B cell (primary cell): ENCODE results near the gene STX1A. TPM values are rescaled to one million over a fixed set of nuclear protein-coding genes. Genes with fewer than 3 reads are reported as not detected.

Experiments used
- ATAC-seq: fragments of 200-7000 bp; cut with Tn5 transposase; one replicate; pipeline ENCODE4 v1.10.0; 2021; ENCODE audit warnings: low read depth, mild to moderate bottlenecking, moderate number of reproducible peaks, moderate library complexity
- CTCF ChIA-PET: fragments of 350-600 bp; sonication (Branson Sonifier 250); formaldehyde crosslinking; loops from one replicate; lab custom pipeline; 2021; ENCODE audit warnings: antibody characterized with exemption, inconsistent platforms; lab: Charles Lee
- POLR2A ChIA-PET: fragments of 350-600 bp; sonication (Branson Sonifier 250); formaldehyde crosslinking; loops from one replicate; lab custom pipeline; 2021; ENCODE audit warnings: antibody characterized with exemption; lab: Charles Lee
- DNase-seq: peaks from one replicate; pipeline ENCODE4 v3.0.0; 2013
- H2AFZ ChIP-seq: 2 replicates; pipeline ENCODE4 v1.6.1; 2012; ENCODE audit warnings: mild to moderate bottlenecking, low read depth, low read length; ENCODE audit not compliant: insufficient read depth, poor library complexity, severe bottlenecking
- H3K27ac ChIP-seq, 2 donors: 1 replicate in 1 of 2; 2 replicates in 1 of 2; pipeline ENCODE4 v1.5.1; 2012 to 2013; ENCODE audit warnings: low read length in 2 of 2, mild to moderate bottlenecking in 2 of 2, moderate library complexity in 1 of 2
- H3K27me3 ChIP-seq, 4 experiments: fragments of 200-600 bp in 1 of 4; sonication (generic) in 1 of 4; replicated peaks in 1 of 4; 1 replicate in 2 of 4; 2 replicates in 2 of 4; pipeline versions ENCODE4 v1.6.1 to v1.7.0; 2013 to 2016; ENCODE audit warnings: low read length in 3 of 4, mild to moderate bottlenecking in 2 of 4, mixed read lengths in 1 of 4, moderate library complexity in 1 of 4; ENCODE audit not compliant: insufficient read depth in 4 of 4, control insufficient read depth in 3 of 4; ENCODE audit errors: control extremely low read depth in 1 of 4
- H3K36me3 ChIP-seq, 2 experiments: replicated peaks in 1 of 2; 1 replicate in 1 of 2; 2 replicates in 1 of 2; pipeline versions ENCODE4 v1.6.1 to v1.7.1; 2013; ENCODE audit warnings: low read length in 1 of 2; ENCODE audit not compliant: insufficient read depth in 2 of 2, control insufficient read depth in 1 of 2; ENCODE audit errors: control extremely low read depth in 1 of 2, extremely low read depth in 1 of 2
- H3K4me1 ChIP-seq, 2 donors: fragments of 200-600 bp in 1 of 2; sonication (generic) in 1 of 2; 1 replicate in 1 of 2; 2 replicates in 1 of 2; pipeline versions ENCODE4 v1.5.1 to v1.6.1; 2013 to 2017; ENCODE audit warnings: low read length in 2 of 2; ENCODE audit not compliant: control insufficient read depth in 2 of 2, insufficient read depth in 2 of 2
- H3K4me2 ChIP-seq: replicated peaks from 2 replicates; pipeline ENCODE3; 2012; ENCODE audit warnings: mild to moderate bottlenecking, low read depth, low read length; ENCODE audit not compliant: poor library complexity, severe bottlenecking
- H3K4me3 ChIP-seq, 5 experiments: fragments of 200-600 bp in 1 of 5; sonication (generic) in 1 of 5; 1 replicate in 3 of 5; 2 replicates in 2 of 5; pipeline versions ENCODE4 v1.5.1 to v1.7.0; 2011 to 2016; ENCODE audit warnings: low read length in 4 of 5, mild to moderate bottlenecking in 4 of 5, low read depth in 2 of 5, control low read depth in 1 of 5, moderate library complexity in 1 of 5; ENCODE audit not compliant: insufficient read depth in 1 of 5; ENCODE audit errors: control extremely low read depth in 1 of 5, extremely low read depth in 1 of 5
- H3K79me2 ChIP-seq: fragments of 200-600 bp; sonication (generic); one replicate; pipeline ENCODE4 v1.6.0; 2016; ENCODE audit warnings: low read length; ENCODE audit not compliant: control insufficient read depth, insufficient read depth
- H3K9ac ChIP-seq: fragments of 200-600 bp; sonication (generic); 2 replicates; pipeline ENCODE4 v1.6.1; 2017; ENCODE audit warnings: mild to moderate bottlenecking, low read length, moderate library complexity
- H3K9me3 ChIP-seq, 3 donors: one replicate each; pipeline versions ENCODE4 v1.6.1 to v1.7.1; 2013; ENCODE audit warnings: low read length in 2 of 3; ENCODE audit not compliant: control insufficient read depth in 2 of 3, insufficient read depth in 1 of 3; ENCODE audit errors: control extremely low read depth in 1 of 3
- H4K20me1 ChIP-seq: 2 replicates; pipeline ENCODE4 v1.6.0; 2012; ENCODE audit warnings: mild to moderate bottlenecking, low read length; ENCODE audit not compliant: insufficient read depth, control insufficient read depth, poor library complexity, severe bottlenecking
- H3K27ac Mint-ChIP-seq: one replicate; pipeline ENCODE4 v1.8.0; 2021; ENCODE audit warnings: mixed read lengths
- H3K27me3 Mint-ChIP-seq: one replicate; pipeline ENCODE4 v1.8.0; 2021; ENCODE audit warnings: mixed read lengths
- H3K4me1 Mint-ChIP-seq: one replicate; pipeline ENCODE4 v1.8.0; 2021; ENCODE audit warnings: mixed read lengths
- H3K4me3 Mint-ChIP-seq: one replicate; pipeline ENCODE4 v1.8.0; 2021; ENCODE audit warnings: mixed read lengths
- H3K9me3 Mint-ChIP-seq: one replicate; pipeline ENCODE4 v1.8.0; 2022; ENCODE audit warnings: mixed read lengths; ENCODE audit not compliant: insufficient read depth
- CTCF ChIP-seq: fragments of 200-600 bp; IDR thresholded peaks from one replicate; pipeline ENCODE4 v1.8.0; 2022; ENCODE audit warnings: antibody characterized with exemption, mild to moderate bottlenecking
- EZH2 ChIP-seq: IDR thresholded peaks from 2 replicates; pipeline ENCODE4 v1.6.1; 2012; ENCODE audit warnings: borderline replicate concordance, low read depth, mild to moderate bottlenecking, moderate library complexity, low read length; ENCODE audit not compliant: insufficient read depth, poor library complexity, severe bottlenecking
- WGBS: methylation state at CpG from one replicate; pipeline ENCODE4 v1.1.5; 2013; ENCODE audit warnings: missing lambda C conversion rate; ENCODE audit not compliant: insufficient coverage; 5-methylcytosine and 5-hydroxymethylcytosine counted together
- intact Hi-C: fragments of 100-400 bp; cut with micrococcal nuclease; formaldehyde crosslinking; loops from one replicate; pipeline ENCODE4 v1.10.0; 2022
- polyA plus RNA-seq: library from polyadenylated mRNA; depleted of rRNA; stranded (reverse); fragments of >200 nt; gene quantifications from 2 replicates; pipeline ENCODE4 v1.2.3, GENCODE V29; 2012
- total RNA-seq, 2 donors: library from RNA; stranded (reverse); fragments of 120-200 nt in 1 of 2; gene quantifications; 1 replicate in 1 of 2; 2 replicates in 1 of 2; pipeline versions ENCODE4 v1.2.3 to v1.2.4, GENCODE V29; 2013 to 2022

STX1A gene
- total and polyA plus RNA-seq, 2 donors (not counting 1 experiment from before 2014, with no cell fraction given), result 3.1 to 9.6 TPM

GRCh38 chr7:73674468-73675124, 44.9 kb downstream of the STX1A start:
- intact Hi-C loops, result no loop called here
- no peak overlapping the region for H3K9ac ChIP-seq
- peaks cover 0 to 9% (median 1%) of the 10 kb centered on the region in 4 experiments for H3K27me3 ChIP-seq
- WGBS, result 83% methylated on average over 1 of the region's 1 CpG
- H3K79me2 ChIP-seq, result peaks cover 3% of the 10 kb centered on the region
- peaks cover 2% of the 10 kb centered on the region for H3K4me1 Mint-ChIP-seq
- H3K4me2 ChIP-seq, result no peak overlapping the region
- no peak overlapping the region for H3K27ac Mint-ChIP-seq
- H3K9me3 Mint-ChIP-seq, result no peaks in the 10 kb centered on the region
- H3K27me3 Mint-ChIP-seq, result peaks cover 2% of the 10 kb centered on the region
- H4K20me1 ChIP-seq, result peaks cover 9% of the 10 kb centered on the region
- POLR2A ChIA-PET, result interaction anchor here (0.6 to 0.7 kb wide), 3 partner anchors 10 to 585 kb away, joined by 3 to 6 read pairs (median 6); no protein-coding TSS in a partner anchor
- H3K9me3 ChIP-seq, result no peaks in the 10 kb centered on the region
- ATAC-seq, result no peak
- H3K4me1 ChIP-seq, result no peaks in the 10 kb centered on the region
- peaks cover 0 to 3% of the 10 kb centered on the region in 2 experiments for H3K36me3 ChIP-seq
- no peak overlapping the region for H3K27ac ChIP-seq
- no peak overlapping the region for H3K4me3 ChIP-seq
- H3K4me3 Mint-ChIP-seq, result no peak overlapping the region
- no peak for DNase-seq
- TF ChIP-seq EZH2, result no peak
- TF ChIP-seq CTCF, result no peak
- CTCF ChIA-PET, result interaction anchor here (0.7 to 0.9 kb wide), 2 partner anchors 55 to 71 kb away, joined by 3 to 4 read pairs; no protein-coding TSS in a partner anchor
- no peak overlapping the region for H2AFZ ChIP-seq

GRCh38 chr7:73671857-73672445, 47.5 kb downstream of the STX1A start:
- H3K27me3 ChIP-seq, result peaks cover 0 to 24% (median 7%) of the 10 kb centered on the region in 4 experiments
- H3K4me1 Mint-ChIP-seq, result peaks cover 6% of the 10 kb centered on the region
- H4K20me1 ChIP-seq, result no peaks in the 10 kb centered on the region
- WGBS, result 86% methylated on average over 14 of the region's 15 CpGs
- no peak overlapping the region for H3K27ac Mint-ChIP-seq
- no peak overlapping the region for H3K4me3 ChIP-seq
- POLR2A ChIA-PET, result no interaction called here
- H3K4me3 Mint-ChIP-seq, result no peak overlapping the region
- TF ChIP-seq CTCF, result no peak
- no peak for TF ChIP-seq EZH2
- peaks cover 0 to 3% (median 0%) of the 10 kb centered on the region in 3 donors for H3K9me3 ChIP-seq
- DNase-seq (no peak), ATAC-seq (no peak)
- peaks cover 12% of the 10 kb centered on the region for H3K27me3 Mint-ChIP-seq
- intact Hi-C loops, result no loop called here
- no peak overlapping the region for H3K9ac ChIP-seq
- CTCF ChIA-PET, result no interaction called here
- H3K27ac ChIP-seq, result no peak overlapping the region
- no peaks in the 10 kb centered on the region for H3K36me3 ChIP-seq
- H3K4me1 ChIP-seq, result peaks cover 8 to 16% of the 10 kb centered on the region in 2 donors
- no peaks in the 10 kb centered on the region for H3K79me2 ChIP-seq
- H2AFZ ChIP-seq, result no peak overlapping the region
- no peaks in the 10 kb centered on the region for H3K9me3 Mint-ChIP-seq
- H3K4me2 ChIP-seq, result no peak overlapping the region
